GM19023 (cell line): Measurements from ENCODE around the gene DNAH6.
A peak's percentile ranks its signal among the peaks of the same experiment; 100 is the strongest.
"Not testable (repeated sequence)": the region's sequence is repeated elsewhere in the genome, so short reads cannot be mapped to it uniquely, and the experiment has no call there.

Experiments
- ATAC-seq: cut with Tn5 transposase; IDR thresholded peaks from one replicate; pipeline ENCODE4 v1.9.1; 2021; ENCODE audit warnings: mild to moderate bottlenecking, moderate library complexity; ENCODE audit not compliant: unreplicated experiment

The DNAH6 gene

GRCh38 chr2:84496386-84496785 lies 19.9 kb upstream of the DNAH6 start:
- no peak for ATAC-seq

DNA sequence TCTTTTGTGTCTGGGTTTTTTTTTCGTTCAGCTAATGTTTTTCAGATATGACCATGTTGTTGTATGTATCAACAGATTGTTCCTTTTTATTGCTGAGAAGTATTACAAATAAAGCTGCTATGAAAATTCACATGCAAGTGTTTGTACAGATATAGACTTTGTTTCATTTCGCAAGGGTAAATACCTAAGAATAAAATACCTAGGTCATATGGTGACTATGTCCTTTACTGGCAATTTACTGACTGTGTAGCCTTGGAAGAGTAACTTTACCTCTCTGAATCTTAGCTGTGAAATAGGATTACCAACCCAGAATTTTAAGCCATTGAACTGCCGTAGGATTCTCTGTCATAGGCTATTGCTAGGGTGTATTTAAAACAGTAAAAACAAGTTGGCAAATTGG lies 19.0 kb upstream of the DNAH6 start:
- no peak for ATAC-seq

GRCh38 chr2:84498150-84498799 lies 18.0 kb upstream of the DNAH6 start:
- ATAC-seq = no peak

DNA sequence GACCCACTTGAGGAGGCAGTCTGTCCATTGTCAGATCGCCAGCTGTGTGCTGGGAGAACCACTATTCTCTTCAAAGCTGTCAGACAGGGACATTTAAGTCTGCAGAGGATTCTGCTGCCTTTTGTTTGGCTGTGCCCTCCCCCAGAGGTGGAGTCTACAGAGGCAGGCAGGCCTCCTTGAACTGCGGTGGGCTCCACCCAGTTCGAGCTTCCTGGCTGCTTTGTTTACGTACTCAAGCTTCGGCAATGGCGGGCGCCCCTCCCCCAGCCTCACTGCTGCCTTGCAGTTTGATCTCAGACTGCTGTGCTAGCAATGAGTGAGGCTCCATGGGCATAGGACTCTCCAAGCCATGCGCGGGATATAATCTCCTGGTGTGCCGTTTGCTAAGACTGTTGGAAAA lies 5.3 kb upstream of the DNAH6 start:
- not testable (repeated sequence) for ATAC-seq

DNA sequence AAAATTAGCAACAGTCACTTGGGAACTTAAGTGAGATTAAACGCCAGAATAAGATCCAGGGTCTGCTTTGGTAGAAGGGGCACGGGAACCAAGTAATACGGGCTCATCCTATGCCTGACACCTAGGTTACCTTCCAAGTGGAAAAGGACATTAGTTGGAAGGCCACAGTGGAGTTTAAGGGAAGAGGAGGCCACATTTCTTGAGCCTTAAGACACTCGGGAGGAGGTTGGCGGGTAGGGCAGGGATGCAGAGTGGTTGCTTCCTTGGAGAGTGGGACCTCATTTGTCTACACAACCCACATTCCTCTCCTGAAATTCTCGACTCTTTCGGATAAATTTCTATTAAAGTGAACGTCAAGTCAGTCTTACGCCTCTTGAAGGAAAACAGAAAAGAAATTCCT lies 510 bp upstream of the DNAH6 start:
- no peak for ATAC-seq

- no peak for ATAC-seq
Measured at GRCh38 chr2:84519332-84519957, 3.1 kb downstream of the DNAH6 start.

DNA sequence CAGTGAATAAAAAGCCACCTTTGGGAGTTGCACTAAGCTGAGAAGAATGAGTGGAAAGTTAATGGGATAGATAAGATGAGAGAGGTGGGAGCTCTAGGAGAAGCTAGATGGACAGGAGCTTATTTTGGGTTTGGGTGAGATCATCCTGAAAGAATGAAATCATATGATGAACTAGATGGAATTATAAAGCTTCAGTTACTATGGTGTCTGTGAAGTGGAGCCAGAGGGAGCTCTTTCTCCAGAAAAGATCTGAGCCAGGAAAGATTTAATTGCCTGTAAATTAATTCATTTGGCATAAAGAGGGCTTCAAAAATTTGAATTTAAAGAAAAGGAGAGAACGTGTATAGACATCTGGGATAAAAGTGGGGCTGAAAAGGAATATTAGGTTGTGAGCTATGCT lies 10.3 kb downstream of the DNAH6 start:
- ATAC-seq = no peak

GRCh38 chr2:84527137-84528129 lies 11.1 kb downstream of the DNAH6 start:
- ATAC-seq = no peak

GRCh38 chr2:84532291-84532690 lies 16.0 kb downstream of the DNAH6 start:
- no peak for ATAC-seq

GRCh38 chr2:84534225-84534624 lies 17.9 kb downstream of the DNAH6 start:
- no peak for ATAC-seq

DNA sequence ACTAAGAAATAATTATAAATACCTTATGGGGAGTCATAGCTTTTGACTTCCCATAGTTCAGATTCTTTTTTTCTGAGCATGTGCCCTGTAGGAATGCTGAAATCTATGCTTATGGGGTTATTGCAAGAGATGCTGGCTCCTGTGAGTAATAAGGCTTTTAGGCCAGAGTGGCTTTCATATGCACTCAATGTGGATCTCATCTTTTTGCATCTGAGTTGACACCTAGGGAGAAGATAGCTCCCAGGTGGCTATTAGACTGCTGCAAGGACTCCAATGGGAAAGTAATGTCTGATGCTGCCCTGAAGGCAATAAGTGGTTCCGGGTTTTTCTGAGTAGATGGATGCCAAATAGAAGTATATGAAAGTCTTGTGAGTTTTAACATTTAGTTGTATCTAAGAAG lies 21.0 kb downstream of the DNAH6 start:
- ATAC-seq = no peak

DNA sequence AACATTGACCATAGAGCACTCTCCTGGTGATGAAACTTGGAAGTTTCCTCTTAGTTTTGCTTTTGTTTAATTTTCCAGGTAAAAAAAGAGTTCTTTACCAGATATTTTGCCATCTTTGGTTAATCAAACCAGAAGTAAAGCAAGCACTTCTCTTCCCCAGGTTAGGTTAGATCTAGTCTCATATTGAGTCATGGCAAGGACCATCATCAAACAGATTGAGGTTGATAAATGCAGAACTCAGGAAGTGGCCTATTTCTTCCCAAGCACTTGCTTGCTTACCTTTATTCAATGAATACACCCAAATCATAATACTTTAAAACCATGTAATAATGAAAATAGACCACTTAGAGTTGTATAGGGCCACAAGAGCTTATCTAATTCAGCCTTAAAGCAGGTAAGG lies 23.4 kb downstream of the DNAH6 start:
- ATAC-seq = no peak

DNA sequence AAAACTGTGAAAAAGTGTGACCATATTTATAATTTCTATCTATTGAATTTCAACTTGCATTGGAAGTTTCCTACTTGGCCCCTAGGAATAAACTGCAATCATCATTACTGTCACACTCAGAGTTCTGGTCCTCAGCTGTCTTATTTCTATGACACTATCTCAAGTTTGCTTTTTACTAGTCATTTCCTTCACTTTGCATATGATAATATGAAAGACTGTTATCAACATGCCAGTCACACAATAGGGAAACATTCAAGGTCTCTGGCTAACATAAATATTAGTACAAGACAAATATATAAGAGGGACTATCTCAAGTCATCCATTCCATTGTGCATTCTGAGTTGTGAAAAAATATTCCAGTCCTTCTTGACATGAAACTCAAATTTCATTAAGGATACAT lies 28.7 kb downstream of the DNAH6 start:
- no peak for ATAC-seq

- no peak for ATAC-seq
Measured at GRCh38 chr2:84546551-84546950, 30.3 kb downstream of the DNAH6 start.

- no peak for ATAC-seq
Measured at GRCh38 chr2:84548303-84548702, 32.0 kb downstream of the DNAH6 start.

GRCh38 chr2:84550916-84551315 lies 34.6 kb downstream of the DNAH6 start:
- ATAC-seq = no peak

DNA sequence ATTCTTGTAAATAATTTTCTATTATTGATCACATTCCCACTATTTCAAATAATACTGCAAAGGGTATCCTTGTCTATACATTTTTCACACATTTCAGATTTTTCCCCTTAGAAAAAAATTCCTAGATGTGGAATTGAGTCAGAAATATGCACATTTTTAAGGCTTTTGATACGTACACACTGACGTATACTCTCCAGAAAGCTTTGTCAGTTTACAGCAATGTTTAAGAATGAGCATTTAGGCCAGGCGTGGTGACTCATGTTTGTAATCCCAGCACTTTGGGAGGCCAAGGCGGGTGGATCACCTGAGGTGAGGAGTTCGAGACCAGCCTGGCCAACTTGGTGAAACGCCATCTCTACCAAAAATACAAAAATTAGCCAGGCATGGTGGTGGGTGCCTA lies 35.2 kb downstream of the DNAH6 start:
- ATAC-seq = not testable (repeated sequence)

DNA sequence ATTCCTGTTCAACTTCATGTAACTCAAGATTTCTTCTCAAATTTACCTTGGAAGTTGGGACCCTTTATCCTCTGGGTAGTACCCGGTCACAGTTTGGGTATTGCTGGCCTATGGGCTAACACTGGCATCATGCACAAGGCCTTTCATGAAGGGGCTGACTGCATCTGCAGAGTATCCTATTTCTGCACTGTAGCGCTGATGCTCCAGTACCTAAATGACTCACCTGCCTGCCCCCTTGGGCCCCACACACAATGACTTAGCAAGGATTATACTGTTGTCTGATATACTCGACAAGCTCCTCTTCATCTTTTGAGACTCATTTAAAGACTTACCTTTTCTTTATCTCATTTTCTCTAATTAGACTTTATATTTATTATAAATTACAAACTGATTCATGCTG lies 39.9 kb downstream of the DNAH6 start:
- peak; percentile 60 for ATAC-seq

- no peak for ATAC-seq
Measured at GRCh38 chr2:84559838-84560237, 43.5 kb downstream of the DNAH6 start.

- no peak for ATAC-seq
Measured at GRCh38 chr2:84579661-84580060, 63.4 kb downstream of the DNAH6 start.

GRCh38 chr2:84603911-84604310 lies 87.6 kb downstream of the DNAH6 start:
- no peak for ATAC-seq

DNA sequence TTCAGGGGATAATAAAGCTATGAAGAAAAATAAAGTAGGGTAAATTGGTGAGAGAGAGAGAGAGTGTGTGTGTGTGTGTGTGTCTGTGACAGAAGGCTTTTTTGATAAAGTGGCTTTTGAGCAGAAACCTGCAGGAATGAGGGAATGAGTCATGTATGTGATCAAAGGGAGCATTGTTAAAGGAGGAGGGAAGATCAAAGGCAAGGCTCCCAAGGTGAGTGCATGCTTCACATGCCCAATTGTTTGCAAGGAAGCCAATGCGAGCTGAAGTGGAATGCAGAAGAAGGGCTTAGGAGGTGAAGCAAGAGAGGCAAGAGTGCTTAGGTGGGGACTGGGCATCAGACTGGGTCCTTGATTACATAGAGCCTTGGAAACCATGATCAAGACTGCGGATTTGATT lies 96.8 kb downstream of the DNAH6 start:
- ATAC-seq = no peak
